Right lobe of liver (tissue), 4 donors: Measurements from ENCODE around the gene UBE3B.

ENCODE experiments used
- CTCF ChIP-seq, 4 donors: fragments of 200-600 bp in 3 of 4; fragments of 450-650 bp in 1 of 4; IDR thresholded peaks; one replicate each; pipeline versions ENCODE4 v1.5.1 to v1.8.0; 2016 to 2022; ENCODE audit warnings: antibody characterized with exemption in 4 of 4, mild to moderate bottlenecking in 2 of 4
- POLR2A ChIP-seq: fragments of 450-650 bp; IDR thresholded peaks from one replicate; pipeline ENCODE4 v1.6.1; 2017; ENCODE audit warnings: antibody characterized with exemption, mild to moderate bottlenecking
- donor health status: DM: no; HTN: no; CAD: no.
- donor health status: DM: no; HTN: no; CAD: no.
- donor health status: DM: no; HTN: yes; CAD: no.

DNA sequence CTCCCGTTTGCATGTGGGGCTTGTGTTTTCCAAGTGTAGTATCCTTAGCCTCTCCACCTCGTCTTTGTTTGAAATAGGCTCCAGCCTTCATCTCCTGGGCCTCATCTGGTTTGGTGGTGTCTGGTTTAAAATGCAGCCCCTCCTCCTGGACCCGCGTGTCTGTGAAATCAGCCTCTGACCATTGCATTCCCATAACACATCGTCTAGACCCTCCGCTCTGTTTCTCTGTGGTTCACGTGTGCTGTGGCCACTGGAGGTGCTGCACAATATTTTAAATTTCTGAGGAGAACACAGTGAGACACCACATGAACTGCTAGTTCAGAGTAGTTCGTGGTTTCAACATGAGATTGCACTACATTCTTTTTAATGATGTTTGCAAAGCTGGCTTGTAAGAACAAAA lies 35.6 kb downstream of the UBE3B start:
- TF ChIP-seq CTCF (IDR thresholded peaks at IDR 0.05) (no peak), POLR2A (no peak)
